ENCODE measurements around the gene ARHGAP28.
"Not testable (repeated sequence)": the region's sequence is repeated elsewhere in the genome, so short reads cannot be mapped to it uniquely, and the experiment has no call there.

ARHGAP28 gene

GRCh38 chr18:6776188-6776587 lies 46.7 kb downstream of the ARHGAP28 start:
- no peak for DNase-seq (ENCODE audit: low spot score)

- no peak for DNase-seq (ENCODE audit: low spot score)
Measured at GRCh38 chr18:6777509-6777908, 48.0 kb downstream of the ARHGAP28 start.

GRCh38 chr18:6778459-6779247 lies 49.1 kb downstream of the ARHGAP28 start:
- DNase-seq (ENCODE audit: low spot score): no peak

- no peak for DNase-seq (ENCODE audit: low spot score)
Measured at GRCh38 chr18:6781142-6781714, 51.7 kb downstream of the ARHGAP28 start.

- no peak for DNase-seq (ENCODE audit: low spot score)
Measured at GRCh38 chr18:6781796-6782195, 52.3 kb downstream of the ARHGAP28 start.

- no peak for DNase-seq (ENCODE audit: low spot score)
Measured at GRCh38 chr18:6782861-6783260, 53.3 kb downstream of the ARHGAP28 start.

GRCh38 chr18:6784046-6784445 lies 54.5 kb downstream of the ARHGAP28 start:
- DNase-seq (ENCODE audit: low spot score): no peak

GRCh38 chr18:6785001-6785400 lies 55.5 kb downstream of the ARHGAP28 start:
- DNase-seq (ENCODE audit: low spot score): no peak

GRCh38 chr18:6785411-6785810 lies 55.9 kb downstream of the ARHGAP28 start:
- no peak for DNase-seq (ENCODE audit: low spot score)

GRCh38 chr18:6792391-6792790 lies 62.9 kb downstream of the ARHGAP28 start:
- DNase-seq (ENCODE audit: low spot score): no peak

GRCh38 chr18:6793455-6793854 lies 63.9 kb downstream of the ARHGAP28 start:
- DNase-seq (ENCODE audit: low spot score): no peak

GRCh38 chr18:6793986-6794385 lies 64.5 kb downstream of the ARHGAP28 start:
- no peak for DNase-seq (ENCODE audit: low spot score)

GRCh38 chr18:6795307-6795706 lies 65.8 kb downstream of the ARHGAP28 start:
- DNase-seq (ENCODE audit: low spot score): no peak

- no peak for DNase-seq (ENCODE audit: low spot score)
Measured at GRCh38 chr18:6796511-6796910, 67.0 kb downstream of the ARHGAP28 start.

- no peak for DNase-seq (ENCODE audit: low spot score)
Measured at GRCh38 chr18:6797171-6797570, 67.7 kb downstream of the ARHGAP28 start.

GRCh38 chr18:6798896-6799295 lies 69.4 kb downstream of the ARHGAP28 start:
- DNase-seq (ENCODE audit: low spot score): no peak

- DNase-seq (ENCODE audit: low spot score): not testable (repeated sequence)
Measured at GRCh38 chr18:6800309-6800708, 70.8 kb downstream of the ARHGAP28 start.

GRCh38 chr18:6807515-6808257 lies 78.2 kb downstream of the ARHGAP28 start:
- DNase-seq (ENCODE audit: low spot score): no peak

- DNase-seq (ENCODE audit: low spot score): no peak
Measured at GRCh38 chr18:6810191-6810590, 80.7 kb downstream of the ARHGAP28 start.

GRCh38 chr18:6811816-6812215 lies 82.3 kb downstream of the ARHGAP28 start:
- DNase-seq (ENCODE audit: low spot score): no peak

- DNase-seq (ENCODE audit: low spot score): no peak
Measured at GRCh38 chr18:6814882-6815425, 85.4 kb downstream of the ARHGAP28 start.

GRCh38 chr18:6816154-6816553 lies 86.6 kb downstream of the ARHGAP28 start:
- DNase-seq (ENCODE audit: low spot score): no peak

GRCh38 chr18:6819332-6819731 lies 89.8 kb downstream of the ARHGAP28 start:
- DNase-seq (ENCODE audit: low spot score): no peak
